GM18502 (cell line): ENCODE data around the gene KLK15.
A peak's percentile ranks its signal among the peaks of the same experiment; 100 is the strongest.

Source experiments
- ATAC-seq: cut with Tn5 transposase; IDR thresholded peaks from one replicate; pipeline ENCODE4 v1.9.1; 2021; ENCODE audit warnings: mild to moderate bottlenecking; ENCODE audit not compliant: unreplicated experiment, poor library complexity

Gene KLK15

GRCh38 chr19:50844296-50844935, 11.0 kb upstream of the KLK15 start:
- ATAC-seq = no peak

GRCh38 chr19:50843701-50844221, 10.4 kb upstream of the KLK15 start:
- ATAC-seq = no peak

DNA sequence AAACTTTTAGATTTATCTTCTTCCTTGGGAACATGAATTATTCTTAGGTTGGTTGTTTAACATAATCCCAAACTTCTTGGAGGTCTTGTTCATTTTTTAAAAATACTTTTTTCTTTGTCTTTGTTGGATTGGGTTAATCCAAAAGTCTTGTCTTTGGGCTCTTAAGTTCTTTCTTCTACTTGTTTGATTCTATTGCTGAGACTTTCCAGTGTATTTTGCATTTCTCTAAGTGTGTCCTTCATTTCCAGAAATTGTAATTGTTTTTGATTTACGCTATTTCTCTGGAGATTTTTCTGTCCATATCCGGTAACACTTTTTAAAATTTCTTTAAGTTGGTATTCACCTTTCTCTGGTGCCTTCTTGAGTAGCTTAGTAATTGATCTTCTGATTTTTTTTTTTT, 9.8 kb upstream of the KLK15 start:
- no peak for ATAC-seq

DNA sequence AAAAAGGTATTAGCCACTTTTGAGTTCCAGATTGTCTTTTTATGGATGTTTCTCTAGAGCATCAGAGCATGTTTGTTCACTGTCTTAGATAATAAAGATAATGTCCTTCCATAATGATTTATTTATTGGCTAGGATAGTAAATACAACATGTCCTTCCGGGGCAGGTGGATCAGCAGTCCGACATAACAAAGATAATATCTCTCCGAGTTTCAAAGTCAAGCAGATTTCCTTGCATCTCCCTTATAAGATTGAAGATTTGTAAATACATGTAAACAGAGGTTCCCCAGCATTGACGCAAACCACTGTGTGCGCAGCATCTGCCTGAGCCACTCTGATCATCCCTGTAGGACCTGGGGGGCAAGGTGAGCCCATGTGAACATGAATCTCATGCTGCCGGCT, 8.8 kb upstream of the KLK15 start:
- no peak for ATAC-seq

GRCh38 chr19:50839712-50840655, 6.6 kb upstream of the KLK15 start:
- ATAC-seq = no peak

GRCh38 chr19:50838239-50838638, 4.9 kb upstream of the KLK15 start:
- ATAC-seq = no peak

GRCh38 chr19:50837300-50837699, 3.9 kb upstream of the KLK15 start:
- no peak for ATAC-seq

GRCh38 chr19:50836543-50837195, 3.3 kb upstream of the KLK15 start:
- no peak for ATAC-seq

- peak; percentile 81 for ATAC-seq
Measured at GRCh38 chr19:50835785-50836542, 2.6 kb upstream of the KLK15 start.

DNA sequence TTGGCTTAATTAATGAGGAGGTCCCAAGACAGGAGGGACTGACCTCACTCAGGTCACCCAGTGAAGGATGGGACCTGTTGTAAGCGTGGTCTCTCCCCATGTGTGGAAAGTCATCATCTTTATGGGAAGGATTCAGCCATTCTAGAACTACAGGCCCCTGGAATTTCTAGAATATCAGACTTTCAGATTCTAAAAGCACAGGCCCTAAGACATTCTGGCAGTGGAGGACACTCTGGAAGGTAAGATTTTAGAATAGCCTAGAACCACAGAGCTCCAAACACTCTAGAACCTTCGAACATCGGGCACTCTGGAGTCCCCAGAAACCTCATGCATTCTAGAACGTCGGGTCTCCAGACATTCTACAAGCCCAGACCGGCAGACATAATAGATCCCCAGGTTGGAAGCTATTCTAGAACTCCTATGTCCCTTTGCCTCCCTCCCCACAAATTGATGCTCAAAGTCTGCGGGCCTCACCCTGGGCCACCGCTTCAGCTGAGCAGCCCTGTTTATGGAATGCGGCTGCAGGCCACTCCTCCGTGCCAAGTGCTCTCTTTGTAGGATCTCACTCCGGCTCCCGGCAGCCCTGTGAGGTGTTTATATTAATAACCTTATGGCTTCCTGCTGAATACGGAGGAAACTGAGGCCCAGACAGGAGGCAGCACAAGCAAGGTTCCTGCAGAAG, 1.9 kb upstream of the KLK15 start:
- ATAC-seq = no peak

- no peak for ATAC-seq
Measured at GRCh38 chr19:50833802-50834167, 411 bp upstream of the KLK15 start.

DNA sequence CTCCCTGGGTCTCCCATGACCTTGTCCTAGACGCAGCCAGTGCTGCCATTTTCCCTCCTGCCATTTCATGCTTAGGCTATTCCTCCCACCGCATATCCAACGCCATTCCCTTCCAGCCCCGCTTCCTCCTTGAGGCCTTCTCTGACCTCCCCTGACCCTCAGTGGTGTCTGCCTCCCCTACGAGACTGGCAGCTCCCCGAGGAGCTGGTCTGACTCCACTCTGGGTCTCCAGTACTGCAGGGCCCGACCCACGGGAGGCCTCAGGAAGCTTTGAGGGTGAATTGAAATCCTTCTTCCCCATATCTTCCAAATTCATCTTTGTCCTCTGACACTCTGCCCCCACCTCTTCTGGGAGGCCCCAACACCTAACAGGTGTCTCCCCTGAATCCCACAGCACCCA, 708 bp downstream of the KLK15 start:
- no peak for ATAC-seq

DNA sequence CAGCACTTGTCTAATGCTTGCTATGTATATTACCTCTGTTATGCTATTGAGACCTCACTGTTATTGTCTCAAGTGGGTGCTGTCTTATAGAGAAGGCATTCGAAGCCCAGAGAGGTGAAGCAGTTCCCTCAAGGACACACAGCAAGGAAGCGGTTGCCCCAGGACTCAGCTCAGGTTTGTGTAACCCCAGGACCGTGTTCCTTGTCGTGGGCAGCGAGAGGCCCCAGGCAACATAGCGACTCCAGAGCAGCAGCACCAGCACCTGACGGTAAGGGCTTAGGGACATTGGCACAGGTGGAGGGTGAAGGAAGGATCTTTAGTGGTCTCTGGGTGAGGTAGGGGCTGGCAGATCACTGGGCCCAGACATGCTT, 2.4 kb downstream of the KLK15 start:
- no peak for ATAC-seq

GRCh38 chr19:50830266-50831025, 2.9 kb downstream of the KLK15 start:
- no peak for ATAC-seq

GRCh38 chr19:50829801-50830200, 3.6 kb downstream of the KLK15 start:
- no peak for ATAC-seq

DNA sequence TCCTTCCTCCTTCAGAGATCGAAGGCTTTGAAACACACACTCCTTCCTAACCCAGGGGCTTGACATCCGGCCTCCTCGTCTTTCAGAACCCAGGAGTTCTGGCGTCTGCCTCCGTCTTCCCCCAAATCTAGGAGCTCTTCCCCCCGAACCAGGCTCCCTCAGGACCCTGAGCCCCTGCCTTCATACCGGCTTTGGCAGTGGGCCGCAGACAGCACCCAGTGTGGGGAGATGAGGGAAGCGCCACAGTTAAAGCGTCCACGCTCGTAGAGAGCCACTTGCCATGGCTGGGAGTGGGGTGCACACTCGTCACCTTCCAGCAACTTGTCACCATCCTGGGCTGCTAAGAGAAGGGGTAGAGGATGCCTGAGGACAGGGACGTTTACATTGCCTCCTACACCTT, 5.9 kb downstream of the KLK15 start:
- ATAC-seq = no peak

GRCh38 chr19:50826492-50827240, 6.7 kb downstream of the KLK15 start:
- no peak for ATAC-seq

GRCh38 chr19:50823389-50824042, 9.9 kb downstream of the KLK15 start, which contains the start of gene KLK1:
Gene KLK1, minus strand, starts transcription at chr19:50823787. Its CDS starts 39 bp downstream, at chr19:50823748.
- no peak for ATAC-seq
